Measurements from ENCODE around the gene NOP14.

DNA sequence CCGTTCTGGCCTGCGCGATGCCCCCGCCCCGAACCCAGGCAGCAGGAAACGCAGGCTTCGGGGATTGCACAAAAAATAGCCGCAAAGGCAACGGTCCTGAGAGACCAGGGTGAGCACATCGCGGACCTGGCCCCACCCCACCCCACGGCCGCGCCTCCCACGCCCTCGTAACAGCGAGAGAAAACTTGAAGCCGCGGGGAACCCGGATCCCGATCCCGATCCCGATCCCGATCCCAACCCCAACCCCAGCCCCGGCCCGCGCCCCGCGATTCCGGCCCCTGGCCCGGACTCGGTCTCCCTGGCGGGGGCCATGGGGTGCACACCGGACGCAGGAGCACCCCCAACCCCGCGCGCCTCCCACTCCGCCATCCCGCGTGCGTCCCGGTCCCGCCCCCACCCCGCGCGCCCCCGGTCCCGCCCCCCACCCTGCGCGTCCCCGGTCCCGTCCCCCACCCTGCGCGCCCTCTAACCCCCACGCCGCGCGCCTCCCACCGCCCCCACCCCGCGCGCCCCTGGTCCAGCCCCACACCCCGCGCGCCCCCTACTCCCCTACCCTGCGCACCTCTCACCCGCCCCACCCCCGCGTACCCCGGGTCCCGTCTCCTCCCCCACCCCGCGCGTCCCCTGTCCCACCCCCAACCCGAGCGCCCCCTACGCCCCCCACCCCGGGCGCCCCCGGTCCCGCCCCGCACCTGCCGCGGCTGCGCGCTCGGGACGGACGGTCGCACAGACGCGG is 29.0 kb downstream of the NOP14 start:
- TF ChIP-seq CTBP1 (IDR thresholded peaks at IDR 0.05; ENCODE audit: borderline replicate concordance) = no peak
- TF ChIP-seq LEF1 (IDR thresholded peaks at IDR 0.05; ENCODE audit: borderline replicate concordance) = no peak
- TF ChIP-seq NFRKB (IDR thresholded peaks at IDR 0.05) = no peak
- TF ChIP-seq PKNOX1 (IDR thresholded peaks at IDR 0.05) = no peak
